Cortex of kidney (tissue), 1 donor: ENCODE measurements around the gene BOLA1.
"Not testable (repeated sequence)": the region's sequence is repeated elsewhere in the genome, so short reads cannot be mapped to it uniquely, and the experiment has no call there.

Experiments used
- DNase-seq: peaks from one replicate; lab custom pipeline; 2025; lab: John Stamatoyannopoulos, UW

Gene BOLA1

GRCh38 chr1:149887196-149887455, 12.2 kb upstream of the BOLA1 start:
- not testable (repeated sequence) for DNase-seq

DNA sequence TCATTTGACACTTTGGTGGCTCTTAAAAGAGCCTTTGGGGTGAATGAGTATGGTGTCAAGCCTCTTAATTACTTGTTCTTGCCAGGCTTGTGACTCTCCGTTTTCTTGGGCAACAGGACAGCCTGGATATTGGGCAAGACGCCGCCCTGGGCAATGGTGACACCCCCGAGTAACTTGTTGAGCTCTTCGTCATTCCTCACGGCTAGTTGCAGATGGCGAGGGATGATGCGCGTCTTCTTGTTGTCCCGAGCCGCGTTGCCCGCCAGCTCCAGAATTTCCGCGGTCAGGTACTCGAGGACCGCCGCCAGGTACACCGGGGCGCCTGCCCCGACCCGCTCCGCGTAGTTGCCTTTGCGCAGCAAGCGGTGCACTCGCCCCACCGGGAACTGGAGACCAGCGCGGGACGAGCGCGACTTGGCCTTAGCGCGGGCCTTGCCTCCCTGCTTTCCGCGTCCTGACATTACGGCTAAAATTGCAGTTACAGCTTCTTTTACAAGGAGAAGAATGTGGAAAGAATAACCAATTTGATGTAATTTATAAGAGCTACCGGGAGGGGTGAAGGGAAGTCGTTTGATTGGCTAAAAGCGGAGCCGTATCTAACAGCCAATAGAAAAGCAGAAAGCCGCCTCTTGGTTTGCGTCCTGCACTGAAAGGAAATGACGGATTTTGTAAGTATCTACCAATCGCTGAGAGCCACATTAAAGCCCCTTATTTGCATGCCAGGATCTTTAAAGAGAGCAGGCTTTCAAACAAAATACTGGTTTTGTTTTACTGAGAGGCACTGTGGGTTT, 11.7 kb upstream of the BOLA1 start:
- DNase-seq, result no peak

DNA sequence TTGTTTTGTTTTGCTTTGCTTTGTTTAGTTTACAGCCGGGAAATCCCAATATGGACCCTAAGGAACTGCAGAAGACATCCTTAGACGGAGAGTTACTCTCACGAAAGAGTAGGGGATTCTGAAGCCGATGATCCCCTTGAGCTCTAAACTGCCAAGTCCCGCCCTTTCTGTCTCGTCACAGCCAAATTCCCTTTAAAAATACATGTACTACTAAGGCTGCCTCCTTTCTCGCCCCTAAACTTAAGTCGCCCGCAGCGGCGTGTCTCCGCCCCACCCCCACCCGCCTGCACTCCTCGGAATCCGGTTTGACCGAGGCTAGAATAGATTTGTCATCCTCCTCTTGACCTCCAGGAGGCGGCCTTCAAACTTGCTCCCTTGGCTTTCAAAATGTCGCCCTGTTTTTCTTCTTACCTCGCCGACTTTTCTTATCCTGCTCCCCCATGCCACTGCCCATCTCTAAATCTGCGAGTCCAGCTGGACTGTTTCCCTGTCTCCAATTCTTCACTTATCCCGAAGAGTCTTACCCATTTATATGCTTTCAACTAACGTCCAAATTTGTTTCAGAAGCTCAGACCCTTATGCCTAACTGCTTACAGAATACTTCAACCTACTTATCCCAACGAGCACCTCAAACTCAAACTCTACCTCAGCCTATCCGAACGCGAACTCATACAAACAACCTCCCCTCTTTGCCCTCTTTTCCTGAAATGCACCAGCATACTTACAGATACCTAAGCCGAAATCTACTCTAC, 10.9 kb upstream of the BOLA1 start:
- DNase-seq, result no peak

GRCh38 chr1:149888999-149889289, 10.4 kb upstream of the BOLA1 start:
- no peak for DNase-seq

- DNase-seq, result no peak
Observed at GRCh38 chr1:149896575-149896974, 2.8 kb upstream of the BOLA1 start.

DNA sequence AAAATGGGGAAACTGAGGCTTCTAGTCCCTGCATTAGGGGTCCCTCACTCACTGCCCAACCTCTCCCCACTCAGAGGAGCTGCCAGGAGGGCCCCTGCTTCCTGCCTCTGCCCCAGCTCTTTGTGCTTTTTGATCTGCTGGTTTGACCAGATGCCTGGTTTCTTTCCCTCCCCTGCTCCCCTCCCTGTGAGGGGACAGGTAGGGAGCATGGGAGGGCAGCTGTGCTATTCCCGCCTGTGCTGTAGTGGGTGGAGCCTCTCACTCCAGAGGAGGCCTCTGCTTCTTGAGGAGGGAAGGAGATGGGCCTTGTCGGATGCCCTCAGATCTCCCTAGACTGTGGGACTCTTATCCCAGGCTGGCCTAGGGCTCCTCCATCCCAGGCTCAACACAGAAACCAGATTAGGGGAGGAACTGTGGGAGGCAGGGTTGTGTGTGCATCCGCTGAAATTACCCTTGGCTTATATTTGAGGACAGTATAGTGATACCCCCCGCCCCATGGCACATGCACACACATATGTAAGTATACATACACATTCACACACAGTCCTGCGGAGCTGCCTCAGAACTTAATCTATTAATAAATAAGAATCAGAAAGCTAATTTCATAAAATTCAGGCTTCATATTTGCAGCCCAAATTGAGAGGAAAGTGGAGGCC, 4.6 kb downstream of the BOLA1 start:
- DNase-seq, result no peak

DNA sequence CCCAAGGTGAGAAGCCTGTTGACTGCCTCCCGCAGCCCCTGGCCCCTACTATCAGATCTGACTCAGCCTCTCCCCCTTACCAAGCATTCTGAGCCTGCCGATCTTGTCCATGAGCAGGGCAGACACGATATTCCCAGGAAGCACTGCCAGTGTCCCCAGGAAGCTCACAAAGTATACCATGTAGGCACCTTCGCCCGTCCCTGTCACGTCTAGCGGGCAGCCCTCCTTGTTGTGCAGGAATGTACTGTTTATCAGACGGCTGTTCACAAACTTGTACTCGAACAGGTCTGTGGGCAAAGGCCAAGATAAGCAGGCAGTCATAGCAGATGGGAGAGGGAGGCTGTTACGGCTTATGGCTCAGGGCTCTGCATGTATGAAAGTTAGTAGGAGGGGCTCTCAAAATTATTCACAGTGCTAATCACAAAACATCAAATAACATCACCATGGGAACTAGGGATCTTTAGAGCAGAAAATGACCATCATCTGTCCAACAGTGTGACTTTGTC, 7.3 kb downstream of the BOLA1 start:
- no peak for DNase-seq

- no peak for DNase-seq
Observed at GRCh38 chr1:149914545-149914944, 15.2 kb downstream of the BOLA1 start.

DNA sequence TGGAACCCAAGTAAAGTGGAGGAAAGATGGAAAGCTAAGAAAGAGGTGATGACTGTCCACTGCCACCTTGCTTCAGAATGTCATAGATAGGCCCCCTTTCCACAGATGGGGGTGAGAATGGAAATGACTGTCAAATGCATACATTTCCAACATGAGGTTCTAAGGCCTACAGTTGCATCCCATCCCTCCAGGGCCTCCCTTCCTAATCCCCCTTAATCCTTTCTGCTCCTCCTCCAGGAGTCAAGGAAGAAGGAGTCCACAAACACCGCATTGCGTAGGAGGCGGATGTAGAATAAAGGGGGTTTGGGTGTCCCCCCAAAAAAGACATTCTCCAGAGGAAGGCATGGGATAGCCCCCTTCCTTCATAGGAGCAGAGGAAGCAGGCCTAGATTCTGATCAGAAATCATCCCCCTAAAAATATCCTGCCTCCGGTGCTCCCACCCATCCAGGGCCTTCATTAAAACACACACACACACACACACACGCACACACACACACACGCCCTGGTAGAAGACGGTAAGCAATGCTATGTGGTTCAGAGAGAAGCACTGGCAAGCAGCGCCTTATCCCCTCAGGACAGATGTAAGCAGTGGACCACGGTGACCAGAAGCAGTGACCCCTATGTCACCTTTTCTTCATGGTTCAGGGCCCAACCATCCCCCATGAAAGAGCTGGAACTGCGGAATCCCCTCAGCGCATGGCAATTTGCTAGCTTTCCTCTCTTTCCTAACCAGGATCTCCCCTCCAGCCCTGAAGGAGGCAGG, 16.2 kb downstream of the BOLA1 start:
- no peak for DNase-seq

DNA sequence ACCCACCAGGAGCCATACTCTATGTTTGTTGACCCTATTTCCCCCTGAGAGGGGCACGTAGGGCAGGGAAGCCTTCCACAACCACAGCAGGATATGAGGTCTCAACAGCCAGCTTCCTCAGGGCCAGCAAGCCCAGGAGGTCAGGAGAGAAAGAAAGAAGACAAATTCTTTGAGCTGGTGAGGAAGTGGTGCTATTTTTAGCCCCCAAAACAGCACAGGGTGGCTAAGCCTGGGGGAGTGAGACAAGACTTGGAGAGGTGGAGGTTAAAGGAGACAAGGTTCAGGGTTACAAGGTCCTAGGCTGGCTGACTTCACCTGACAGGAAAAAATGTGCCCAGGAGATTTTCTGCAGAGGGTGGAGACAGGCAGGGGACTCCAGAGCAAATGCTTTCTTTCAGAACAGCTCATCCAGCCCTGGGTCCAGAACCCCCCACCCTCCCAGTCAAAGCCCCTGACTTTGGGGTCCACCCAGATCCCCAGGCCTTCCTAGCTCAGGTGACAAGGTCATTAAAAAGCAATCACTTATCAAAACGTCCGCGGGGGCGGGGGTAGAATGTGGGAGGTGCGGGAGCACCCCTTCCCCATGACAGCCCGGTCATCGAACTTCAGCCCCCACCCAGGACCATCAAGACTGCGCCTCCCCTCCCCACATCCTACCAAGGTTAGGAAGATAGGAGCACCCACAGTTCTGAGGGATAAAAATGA, 17.0 kb downstream of the BOLA1 start:
- no peak for DNase-seq

GRCh38 chr1:149916898-149917252, 17.5 kb downstream of the BOLA1 start:
- no peak for DNase-seq

- DNase-seq, result no peak
Observed at GRCh38 chr1:149917571-149918144, 18.3 kb downstream of the BOLA1 start, which contains the start of gene SV2A. Gene SV2A (minus strand): TSS chr1:149917844. CDS start chr1:149913840, 4,004 bp downstream.

- DNase-seq, result no peak
Observed at GRCh38 chr1:149923626-149924025, 24.3 kb downstream of the BOLA1 start.

- DNase-seq, result no peak
Observed at GRCh38 chr1:149925345-149925744, 26.0 kb downstream of the BOLA1 start.

DNA sequence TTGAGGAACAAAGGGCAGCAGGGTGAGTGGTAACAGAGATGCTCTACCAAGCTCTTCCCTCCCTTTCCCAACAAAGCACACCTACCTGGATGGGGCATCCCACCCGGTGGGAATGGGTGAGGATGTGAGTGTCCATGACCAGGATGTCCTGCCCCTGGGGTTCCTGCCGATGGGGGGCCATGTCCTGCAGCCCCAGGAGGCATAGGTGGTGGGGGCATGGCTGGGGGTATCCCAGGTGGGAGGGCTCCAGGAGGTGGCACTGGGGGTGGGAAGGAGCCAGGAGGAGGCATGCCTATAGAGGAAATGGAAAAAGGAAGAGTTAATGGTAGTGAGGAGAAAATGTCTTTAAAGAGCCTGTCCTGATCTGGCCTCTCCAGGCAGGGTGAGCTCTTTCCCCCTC, 26.4 kb downstream of the BOLA1 start:
- DNase-seq, result no peak

DNA sequence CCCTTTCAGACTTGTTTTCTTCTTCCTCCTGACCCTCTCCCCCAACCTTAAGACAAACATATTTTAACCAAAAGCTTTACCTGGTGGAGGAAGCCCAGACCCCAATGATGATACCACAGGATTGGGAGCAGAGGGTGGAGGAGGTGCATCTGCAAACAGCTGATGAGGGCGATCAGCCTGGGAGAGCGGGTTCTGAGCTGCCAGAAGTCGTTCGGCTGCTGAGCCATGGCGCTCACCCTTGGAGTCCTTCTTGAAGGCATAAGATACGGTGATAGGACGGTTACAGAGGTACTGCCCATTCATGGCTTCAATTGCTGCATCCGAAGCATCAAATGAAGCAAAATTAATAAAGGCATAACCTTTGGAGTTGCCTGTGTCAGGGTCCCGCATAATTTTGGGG, 26.9 kb downstream of the BOLA1 start:
- no peak for DNase-seq

GRCh38 chr1:149927056-149927562, 27.7 kb downstream of the BOLA1 start:
- no peak for DNase-seq

- no peak for DNase-seq
Observed at GRCh38 chr1:149927563-149928400, 28.4 kb downstream of the BOLA1 start, which contains the start of gene SF3B4. Gene SF3B4 (minus strand): TSS chr1:149927803. CDS start chr1:149927759, 44 bp downstream.

DNA sequence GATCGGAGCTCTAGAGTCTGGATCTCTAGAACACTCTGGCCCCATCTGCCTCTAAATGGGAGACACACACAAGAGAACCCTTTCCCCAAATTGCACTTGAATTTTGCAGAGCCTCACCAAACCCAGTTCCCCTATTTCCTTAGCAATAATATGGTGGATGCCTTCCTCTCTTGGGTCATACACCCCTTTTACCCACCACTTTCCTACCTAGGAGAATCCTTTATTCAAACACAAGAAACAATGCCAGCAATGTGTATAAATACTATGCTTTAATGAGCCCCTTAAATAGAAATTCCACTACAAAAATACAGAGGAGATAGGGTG, 29.0 kb downstream of the BOLA1 start:
- DNase-seq, result no peak

GRCh38 chr1:149929856-149930255, 30.5 kb downstream of the BOLA1 start:
- DNase-seq, result no peak
